ENCODE measurements around the gene CCDC33.

CCDC33 gene

DNA sequence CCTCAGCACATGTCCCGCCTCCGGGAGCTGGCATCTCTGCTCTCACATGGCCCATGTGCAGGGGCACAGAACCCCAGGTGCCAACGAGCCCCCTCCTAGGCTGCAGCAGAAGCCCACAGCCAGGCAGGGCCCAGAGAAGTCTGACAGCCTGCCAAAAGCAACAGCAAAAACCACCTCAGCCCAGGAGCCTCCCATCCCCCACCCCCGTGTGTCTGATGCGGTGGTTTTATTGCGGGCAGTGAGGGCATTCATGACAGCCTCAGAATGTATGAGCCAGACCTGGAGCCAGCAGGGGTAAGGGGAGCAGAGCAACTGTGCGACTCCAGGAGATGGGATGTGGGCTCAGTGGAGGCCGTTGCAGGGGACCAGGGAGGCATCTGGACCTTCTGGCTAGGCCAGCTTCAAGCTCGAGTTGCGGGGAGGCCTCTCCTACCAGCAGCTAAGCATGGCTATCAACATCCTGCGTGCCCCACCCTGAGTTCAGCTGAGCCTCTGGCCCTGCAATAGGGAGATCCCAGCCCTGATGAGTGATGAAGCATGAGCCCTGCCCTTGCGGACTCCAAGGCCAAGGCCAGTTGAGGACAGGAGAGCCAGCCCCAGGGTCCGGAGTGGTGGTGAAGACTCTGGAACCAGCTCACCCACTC, 78.8 kb downstream of the CCDC33 start:
- DNase-seq (ENCODE audit: low read depth), result no peak

DNA sequence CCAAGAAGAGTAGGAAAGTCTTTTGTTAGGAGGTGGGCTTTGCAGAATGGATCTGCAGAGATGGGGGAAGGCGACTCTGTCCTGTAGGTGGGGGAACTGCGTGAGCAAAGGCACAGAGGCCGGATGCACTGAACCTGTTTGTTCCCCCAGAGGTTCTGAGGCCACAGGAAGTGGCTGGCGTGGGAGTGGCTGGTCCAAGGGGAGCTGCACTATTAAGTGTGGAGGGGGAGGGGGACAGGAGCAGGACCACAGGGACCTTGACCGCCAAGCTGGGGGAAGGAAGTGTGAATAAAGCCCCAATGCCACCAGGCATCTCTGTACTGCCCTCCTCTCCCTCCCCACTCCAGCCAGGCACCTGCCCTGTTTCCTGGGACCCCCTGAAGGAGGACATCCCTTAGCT, 79.5 kb downstream of the CCDC33 start:
- no peak for DNase-seq (ENCODE audit: low read depth)

DNA sequence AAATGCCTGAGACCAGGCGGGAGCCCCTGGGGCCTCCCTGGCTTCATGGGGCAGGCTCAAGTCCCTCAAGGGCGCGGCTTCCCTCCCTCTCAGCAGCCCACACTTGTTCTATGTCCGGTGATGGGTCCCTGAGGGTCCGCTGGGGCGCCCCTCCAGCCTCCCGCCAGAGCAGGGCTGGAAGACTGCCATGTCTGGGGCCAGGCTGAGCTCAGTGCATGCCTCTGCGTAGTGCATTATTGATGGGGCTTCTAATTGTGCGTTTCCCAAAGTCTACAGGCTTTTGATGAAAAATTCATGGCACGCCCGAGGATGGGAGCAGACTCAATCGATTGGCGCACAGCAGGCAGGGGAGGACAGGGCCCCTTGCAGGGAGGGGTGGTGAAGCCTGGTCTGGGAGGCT, 80.0 kb downstream of the CCDC33 start:
- no peak for DNase-seq (ENCODE audit: low read depth)

DNA sequence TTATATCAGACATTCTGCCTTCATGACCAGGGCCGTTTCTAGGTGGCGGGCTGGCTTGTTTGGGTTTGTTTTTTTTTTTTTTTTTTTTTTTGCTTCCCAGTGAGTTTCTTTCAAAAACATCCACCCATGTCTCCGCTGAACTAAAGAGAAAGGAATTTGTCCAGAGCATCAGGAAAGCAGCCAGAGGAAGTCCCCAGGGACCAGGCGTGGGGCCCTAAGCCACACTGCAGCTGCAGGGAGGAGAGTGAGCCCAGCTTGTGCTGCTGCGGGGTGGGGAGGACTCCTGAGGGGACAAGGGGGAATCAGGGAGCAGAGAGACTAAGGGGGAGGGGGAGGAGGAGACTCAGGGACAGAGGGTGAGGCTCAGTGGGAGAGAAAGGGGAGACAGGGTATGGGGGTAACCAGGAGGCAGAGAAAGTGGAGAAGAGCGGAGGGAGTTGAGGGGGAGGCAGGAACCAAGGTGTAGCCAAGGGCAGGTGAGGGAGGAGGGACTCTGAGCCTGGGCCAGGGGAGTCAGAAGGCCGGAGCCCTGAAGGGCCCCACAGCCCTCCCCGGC, 81.8 kb downstream of the CCDC33 start:
- no peak for DNase-seq (ENCODE audit: low read depth)

DNA sequence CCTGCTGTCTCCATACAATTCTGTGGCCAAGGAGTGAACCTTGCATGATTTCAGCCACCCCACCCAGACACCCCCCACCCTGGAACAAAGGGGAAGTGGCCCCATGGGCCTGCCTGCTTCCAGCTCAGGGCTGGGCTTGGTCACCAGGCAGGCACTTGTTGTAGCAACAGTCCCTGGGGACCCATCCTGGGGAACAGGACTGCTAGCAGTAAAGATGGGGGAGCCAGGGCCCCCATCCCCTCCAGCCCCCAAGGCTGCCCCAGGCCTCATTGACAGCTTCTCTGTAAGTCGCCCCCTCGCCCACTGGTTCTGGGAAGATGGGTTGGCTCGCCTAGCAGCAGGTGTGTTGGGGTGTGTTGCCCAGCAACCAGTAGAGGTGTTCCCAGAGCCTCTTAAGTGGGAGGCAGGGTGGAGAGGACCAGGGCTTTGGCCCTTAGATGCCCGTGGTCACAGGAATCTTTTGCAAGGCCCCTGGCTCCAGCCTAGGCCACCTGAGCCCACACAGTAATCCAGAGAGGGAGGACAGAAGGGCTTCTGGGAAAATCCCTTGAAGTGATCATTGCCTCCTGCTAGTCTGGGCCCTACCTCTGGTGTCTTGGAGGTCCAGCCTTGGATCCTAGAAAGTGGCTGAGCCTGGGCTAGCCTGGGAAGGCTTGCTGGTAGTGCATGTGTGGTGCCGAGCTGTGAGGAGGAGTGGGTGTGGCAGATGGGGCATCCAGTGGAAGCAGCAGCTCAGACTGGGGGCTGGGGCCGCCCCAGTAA, 82.4 kb downstream of the CCDC33 start:
- no peak for DNase-seq (ENCODE audit: low read depth)

DNA sequence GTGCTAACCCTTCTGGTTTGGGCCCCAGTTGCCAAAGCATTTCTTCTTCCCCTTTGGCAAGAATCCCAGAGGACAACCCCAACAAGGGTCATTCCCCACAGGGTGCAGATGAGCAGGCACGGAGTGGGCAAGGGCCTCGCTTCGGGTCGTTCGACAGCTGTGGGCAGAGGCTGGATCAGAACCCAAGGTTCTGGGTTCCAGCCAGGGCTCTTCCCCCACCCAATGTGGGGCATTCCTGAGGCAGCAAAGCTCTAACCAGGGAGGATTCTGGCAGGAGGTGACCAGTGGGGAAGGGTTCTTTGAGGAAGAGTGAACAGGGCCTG, 83.0 kb downstream of the CCDC33 start:
- DNase-seq (ENCODE audit: low read depth), result no peak

DNA sequence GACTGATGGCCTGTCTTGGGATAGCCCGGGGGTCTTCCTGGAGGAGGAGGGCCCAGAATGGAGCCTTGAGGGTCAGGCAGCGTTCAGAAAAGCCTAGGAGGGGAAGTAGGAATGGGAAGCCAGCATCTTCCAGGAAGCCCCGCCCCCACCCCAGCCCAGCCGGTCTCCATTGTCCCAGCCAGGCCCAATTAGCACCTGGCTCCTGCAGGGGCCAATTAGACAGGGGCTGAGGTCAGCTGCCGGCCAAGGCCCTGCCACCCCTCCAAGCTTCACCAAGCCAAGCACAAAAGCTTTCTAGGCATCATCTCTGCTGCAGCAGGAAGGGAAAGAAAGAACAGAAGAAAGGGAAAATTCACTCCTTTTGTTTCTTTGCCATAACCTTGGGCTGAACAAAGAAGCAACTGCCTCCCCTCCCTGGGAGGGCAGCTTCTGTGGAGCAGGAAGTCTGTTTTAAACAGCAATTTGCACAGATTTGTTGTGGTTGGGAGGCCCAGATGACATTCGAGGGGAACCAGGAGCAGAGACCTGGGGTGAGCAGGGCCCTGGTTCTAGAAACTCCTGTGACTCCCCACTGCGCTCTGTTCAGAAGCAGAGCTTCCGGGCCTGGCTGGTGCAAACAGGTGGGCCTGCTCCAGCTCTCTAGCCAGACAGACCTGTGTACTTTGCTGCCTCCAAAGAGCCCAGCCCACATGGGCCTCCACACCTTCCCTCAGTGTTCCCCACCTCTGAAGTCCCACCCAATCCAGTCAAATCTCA, 83.6 kb downstream of the CCDC33 start:
- no peak for DNase-seq (ENCODE audit: low read depth)

DNA sequence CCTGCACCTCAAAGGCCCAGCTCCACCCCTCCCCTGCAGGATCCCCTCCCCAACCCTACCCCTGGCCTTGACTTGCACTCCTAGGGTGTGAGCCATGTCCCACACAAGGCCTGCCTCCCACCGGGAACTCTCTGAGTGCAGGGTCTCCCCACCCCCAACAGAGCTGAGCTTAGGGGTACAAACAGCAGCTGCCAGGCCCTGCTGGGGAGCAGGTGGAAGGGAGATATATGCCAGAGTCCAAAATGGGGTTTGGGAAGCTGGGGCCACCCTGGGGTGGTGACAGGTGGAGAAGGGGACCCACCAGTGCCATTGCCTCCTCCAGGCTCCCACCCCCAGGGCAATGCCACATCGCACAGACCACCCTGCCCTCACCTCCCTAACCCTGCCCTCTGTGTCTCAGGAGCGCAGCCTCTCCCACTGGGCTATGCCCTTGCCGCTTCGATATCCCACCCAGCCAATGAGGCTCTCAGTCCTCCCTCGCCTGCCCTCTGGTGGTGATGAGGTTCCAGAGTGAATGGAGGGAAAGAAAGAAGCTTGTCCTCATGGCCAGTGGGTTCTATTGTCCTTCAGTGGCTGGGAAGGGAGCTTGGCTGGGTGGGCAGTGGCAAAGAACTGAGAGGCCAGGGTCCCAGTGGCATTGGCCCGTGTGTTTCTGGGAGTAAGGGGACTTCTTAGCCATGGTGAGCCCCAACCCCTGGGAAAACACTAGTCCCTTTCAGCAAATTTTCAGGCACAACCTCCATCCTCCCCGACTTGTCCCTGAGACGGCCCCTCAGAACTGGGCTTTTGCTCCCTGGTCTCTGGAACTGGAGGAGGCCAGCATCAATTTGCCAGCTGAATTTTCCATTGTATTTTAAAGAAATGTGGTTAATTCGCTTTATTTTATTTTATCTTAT, 84.5 kb downstream of the CCDC33 start:
- no peak for DNase-seq (ENCODE audit: low read depth)

DNA sequence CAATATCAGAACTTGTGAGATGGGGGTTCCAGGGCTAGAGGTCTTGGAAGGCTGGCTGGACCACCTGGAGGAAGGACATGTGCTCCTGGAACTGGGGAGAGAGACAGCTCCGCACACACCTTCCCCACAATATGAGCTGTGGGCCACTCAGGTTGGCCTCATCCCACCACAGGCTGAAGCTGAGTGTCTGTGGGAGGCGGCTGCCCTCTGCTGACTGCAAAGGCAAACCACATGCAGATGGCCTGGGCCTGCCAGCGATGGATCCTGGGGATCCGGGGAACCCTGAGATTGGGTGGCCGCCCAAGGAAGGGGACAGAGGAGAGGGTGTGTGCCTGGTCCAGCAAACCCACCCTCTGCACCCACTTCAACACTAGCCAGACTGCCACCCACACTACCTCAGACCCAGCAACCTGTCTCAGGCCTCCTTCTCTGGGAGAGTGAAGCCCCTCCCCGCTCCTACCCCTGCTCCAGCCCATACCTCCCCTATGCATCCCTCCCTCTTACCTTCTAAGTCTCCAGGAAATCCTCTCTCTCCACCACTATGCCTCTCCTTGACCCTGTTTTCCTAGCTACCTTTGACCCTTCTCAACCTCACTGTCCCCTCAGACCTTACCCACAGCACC, 86.5 kb downstream of the CCDC33 start:
- no peak for DNase-seq (ENCODE audit: low read depth)

DNA sequence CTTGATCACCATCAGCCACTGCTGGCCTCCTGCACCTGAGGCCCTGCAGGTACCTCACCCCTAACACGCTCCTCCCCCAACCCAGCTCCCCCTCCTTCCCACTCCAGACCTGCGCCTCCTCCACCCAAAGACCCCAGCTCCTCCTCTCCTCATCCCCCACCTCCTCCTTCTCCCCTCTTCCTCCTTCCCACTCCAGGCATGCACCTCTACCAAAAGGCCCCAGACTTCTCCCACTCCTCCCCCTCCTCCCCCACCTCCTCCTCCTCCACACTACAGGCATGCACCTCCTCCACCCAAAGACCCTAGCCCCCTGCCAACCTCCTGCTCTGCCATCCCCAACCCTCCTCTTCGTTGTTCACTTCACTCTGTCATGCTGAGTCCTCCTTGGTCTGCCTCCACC, 88.6 kb downstream of the CCDC33 start:
- DNase-seq (ENCODE audit: low read depth), result no peak

DNA sequence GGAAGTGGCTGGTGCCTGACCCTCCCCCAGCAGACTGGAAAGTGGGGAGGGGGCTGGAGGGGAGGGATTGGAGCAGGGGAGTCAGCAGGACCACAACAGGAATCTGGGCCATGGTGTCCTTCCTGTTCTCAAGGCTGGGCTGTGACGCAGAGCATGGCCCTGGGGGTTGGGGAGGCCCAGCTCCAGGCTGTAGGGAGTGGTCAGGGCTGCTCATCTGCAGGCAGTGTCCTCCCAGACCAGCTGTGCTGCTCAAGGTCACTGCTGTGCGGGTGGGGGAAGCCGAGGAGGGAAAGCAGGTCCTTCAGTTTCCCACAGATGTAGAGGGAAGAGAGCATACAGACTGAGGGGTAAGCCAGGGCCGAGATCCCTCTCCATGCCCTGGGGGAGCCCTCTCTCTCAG, 90.6 kb downstream of the CCDC33 start:
- DNase-seq (ENCODE audit: low read depth), result no peak

DNA sequence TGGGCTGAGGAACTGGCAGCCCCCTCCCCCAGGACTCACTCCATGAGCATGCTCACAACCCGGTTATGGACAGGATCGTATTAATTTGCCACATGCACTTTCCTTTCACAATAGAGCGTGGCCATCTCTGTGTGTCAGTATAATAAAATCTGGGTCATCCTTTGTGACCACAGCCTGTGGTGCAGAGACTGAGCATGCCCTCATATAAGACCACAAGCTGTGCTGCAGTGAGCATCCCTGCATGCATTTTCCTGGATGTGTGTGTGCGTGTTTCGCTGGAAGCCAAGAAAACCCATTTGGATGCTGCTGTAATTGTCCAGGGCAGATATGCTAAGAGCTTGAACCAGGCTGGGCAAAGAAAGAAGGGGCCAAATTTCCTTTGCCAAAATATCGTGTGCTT, 91.6 kb downstream of the CCDC33 start:
- no peak for DNase-seq (ENCODE audit: low read depth)

DNA sequence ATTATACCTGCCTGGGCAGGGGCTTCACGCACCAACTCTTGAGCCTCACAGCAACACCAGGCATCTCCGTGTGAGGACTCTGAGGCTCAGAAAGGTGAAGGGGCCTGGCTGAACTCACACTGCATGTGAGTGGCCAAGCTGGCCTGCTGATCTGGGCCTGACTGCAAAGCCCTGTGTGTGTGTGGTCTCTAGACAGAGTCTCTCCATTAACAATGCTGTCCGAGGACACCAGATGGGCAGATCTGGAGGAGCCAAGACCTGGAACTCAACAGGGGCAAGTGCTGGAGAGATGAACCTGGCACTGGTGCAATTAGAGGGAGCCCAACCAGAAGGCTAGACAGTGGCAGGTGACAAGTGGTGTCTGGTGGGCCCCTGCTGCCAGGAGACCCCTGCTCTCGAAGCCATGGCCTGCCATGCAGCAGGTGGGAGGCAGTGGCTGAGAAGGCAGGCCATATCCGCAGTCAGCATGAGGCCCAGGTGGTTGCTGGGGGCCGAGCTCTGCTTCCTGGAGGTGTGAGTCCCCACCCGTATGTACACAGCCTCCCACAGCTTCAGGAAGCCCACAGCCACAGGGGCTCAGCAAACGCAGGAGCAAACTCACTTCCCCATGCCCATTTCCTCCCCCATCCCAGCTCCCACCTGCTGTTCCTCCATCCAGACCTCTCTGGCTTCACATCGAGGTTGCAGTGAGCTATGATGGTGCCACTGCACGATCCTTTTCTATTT, 92.4 kb downstream of the CCDC33 start:
- no peak for DNase-seq (ENCODE audit: low read depth)

DNA sequence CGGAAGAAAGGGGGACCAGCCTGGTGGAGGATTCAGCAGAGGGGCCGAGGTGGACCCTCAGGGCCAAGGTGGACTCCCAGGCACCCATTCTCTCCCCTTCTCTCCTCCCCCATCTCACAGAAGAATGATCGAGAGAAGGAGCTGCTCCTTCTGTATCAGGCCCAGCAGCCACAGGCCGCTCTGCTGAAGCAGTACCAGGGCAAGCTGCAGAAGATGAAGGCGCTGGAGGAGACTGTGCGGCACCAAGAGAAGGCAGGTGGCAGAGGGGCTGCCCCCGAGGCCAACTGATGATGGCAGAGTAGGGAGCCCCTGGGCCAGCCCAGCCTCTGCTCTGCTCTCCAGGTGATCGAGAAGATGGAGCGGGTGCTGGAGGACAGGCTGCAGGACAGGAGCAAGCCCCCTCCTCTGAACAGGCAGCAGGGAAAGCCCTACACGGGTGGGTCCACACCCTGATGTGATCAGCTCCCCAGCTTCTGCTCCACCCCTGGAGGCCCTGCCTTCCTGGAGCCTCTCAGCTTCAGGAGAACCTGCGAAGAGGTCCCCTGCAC, 94.8 kb downstream of the CCDC33 start:
- DNase-seq (ENCODE audit: low read depth), result no peak

DNA sequence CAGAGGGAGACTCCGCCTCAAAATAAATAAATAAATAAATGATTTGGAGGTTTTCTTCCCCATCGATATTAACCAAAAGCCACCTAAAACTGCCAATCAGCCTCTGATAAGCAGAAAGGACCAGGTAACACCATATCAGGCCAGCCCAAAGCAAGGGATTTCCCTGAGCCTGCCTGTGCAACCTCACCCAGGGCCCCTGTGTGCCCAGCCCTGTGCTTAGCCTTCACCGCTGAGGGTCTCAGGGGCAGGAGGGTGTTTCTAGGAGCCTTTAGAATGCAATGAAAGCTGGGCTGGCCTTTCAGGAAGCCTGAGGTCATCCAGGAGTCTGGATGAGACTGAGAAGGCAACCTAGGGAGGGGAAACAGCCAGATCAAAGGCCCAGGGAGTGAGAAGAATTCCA, 95.9 kb downstream of the CCDC33 start:
- DNase-seq (ENCODE audit: low read depth), result no peak

DNA sequence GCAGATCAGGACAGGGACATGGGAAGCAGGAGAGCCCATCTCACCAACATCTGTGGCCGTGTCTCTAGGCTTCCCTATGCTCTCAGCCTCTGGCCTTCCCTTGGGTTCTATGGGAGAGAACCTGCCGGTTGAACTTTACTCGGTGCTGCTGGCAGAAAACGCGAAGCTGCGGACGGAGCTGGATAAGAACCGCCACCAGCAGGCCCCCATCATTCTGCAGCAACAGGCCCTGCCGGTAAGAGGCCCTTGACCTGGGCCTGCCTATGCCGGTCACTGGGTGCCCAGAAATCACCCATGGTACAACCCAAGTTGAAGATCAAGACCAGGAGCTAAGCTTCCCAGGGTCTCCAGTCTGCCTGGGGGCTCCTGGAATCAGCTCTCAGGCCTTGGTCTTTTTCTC, 96.5 kb downstream of the CCDC33 start:
- no peak for DNase-seq (ENCODE audit: low read depth)

DNA sequence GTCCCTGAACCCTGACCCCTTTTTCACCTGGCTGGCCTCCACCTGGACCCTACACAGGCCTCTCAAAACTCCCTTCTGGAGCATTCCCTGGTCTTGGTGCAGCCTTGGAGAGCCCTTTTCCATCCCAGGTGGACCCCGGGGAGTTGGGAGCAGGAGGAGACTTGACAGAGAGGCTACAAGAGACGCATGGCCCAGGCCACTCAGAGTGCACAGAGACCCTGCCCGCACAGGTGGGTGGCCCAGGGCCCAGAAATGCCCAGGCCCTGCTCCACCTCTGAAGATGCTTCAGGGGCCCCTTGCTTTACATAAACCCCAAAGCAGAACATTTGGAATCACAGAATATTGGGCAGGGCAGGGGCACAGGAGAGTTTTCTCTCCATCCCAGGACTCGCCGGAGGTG, 97.0 kb downstream of the CCDC33 start:
- DNase-seq (ENCODE audit: low read depth), result no peak

DNA sequence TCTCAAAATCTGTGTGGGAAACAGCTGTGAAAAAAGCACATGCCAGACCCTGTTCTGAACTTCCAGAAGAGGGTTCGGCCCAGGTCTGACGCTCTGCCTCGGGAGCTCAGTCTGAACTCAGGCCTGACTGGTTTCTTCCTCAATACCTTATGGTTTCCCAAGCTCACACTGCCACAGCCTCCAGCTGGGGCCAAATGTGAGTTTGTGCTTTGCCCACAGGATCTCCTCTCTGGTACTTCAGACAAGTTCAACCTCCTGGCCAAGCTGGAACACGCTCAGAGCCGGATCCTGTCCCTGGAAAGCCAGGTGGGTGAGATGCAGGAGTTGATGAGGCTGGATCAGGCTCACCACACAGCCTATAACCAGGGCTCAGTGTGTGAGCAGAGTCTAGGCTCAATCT, 97.5 kb downstream of the CCDC33 start:
- no peak for DNase-seq (ENCODE audit: low read depth)

DNA sequence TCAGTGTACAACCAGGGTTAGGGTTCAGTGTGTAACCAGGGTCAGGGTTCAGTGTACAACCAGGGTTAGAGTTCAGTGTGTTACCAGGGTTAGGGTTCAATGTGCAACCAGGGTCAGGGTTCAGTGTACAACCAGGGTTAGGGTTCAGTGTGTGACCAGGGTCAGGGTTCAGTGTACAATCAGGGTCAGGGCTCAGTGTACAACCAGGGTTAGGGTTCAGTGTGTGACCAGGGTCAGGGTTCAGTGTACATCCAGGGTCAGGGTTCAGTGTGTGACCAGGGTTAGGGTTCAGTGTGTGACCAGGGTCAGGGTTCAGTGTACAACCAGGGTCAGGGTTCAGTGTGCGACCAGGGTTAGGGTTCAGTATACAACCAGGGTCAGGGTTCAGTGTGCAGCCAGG, 98.0 kb downstream of the CCDC33 start:
- DNase-seq (ENCODE audit: low read depth), result no peak

DNA sequence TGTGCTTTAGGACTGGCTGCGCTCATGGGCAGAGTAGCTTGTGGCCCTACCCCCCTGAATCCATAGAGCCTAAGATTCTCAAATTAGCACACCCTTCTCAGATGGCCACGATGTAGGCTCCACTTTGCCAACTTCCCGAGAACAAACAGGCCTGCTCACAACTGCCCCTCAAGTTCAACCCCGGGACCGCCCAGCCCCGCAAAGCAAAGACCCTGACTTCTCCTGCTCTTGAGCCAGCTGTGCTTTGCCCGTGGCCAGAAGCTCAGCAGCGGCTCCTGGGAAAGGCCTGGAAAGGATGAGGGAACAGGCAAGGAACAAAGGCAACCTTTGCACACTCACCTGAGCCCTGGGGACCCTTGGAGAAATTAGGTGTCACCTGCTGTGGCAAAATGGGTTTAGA, 99.3 kb downstream of the CCDC33 start:
- DNase-seq (ENCODE audit: low read depth), result no peak

Measured in stimulated activated CD8-positive, alpha-beta memory T cell treated with anti-CD3 and anti-CD28 coated beads, Interleukin-15, amount 100 ng/mL, for 24 hours (primary cell).